ENCODE measurements around the gene AKR1C4.
A peak's percentile ranks its signal among the peaks of the same experiment; 100 is the strongest.
"Not testable (repeated sequence)": the region's sequence is repeated elsewhere in the genome, so short reads cannot be mapped to it uniquely, and the experiment has no call there.

AKR1C4 gene

DNA sequence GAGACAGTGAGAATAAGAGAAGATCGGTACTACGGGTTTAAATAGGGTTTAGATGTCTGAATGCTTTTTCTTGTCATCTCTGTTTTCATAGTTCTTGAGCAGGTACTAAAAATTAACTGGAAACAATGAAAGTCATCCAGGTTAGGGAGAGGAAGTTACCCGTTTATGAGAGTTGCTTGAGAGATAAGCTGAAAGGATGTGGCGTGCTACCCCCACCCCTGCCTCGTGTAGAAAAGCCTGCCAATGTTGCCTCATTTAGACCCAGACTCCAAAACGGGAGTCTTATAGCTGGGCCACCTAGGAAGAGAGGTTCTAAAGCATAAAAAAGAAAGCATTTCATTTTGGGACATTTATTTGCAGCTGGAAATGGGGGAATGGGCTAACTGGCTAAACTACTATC, 10.2 kb downstream of the AKR1C4 start:
- DNase-seq (ENCODE audit: low spot score) = no peak

DNA sequence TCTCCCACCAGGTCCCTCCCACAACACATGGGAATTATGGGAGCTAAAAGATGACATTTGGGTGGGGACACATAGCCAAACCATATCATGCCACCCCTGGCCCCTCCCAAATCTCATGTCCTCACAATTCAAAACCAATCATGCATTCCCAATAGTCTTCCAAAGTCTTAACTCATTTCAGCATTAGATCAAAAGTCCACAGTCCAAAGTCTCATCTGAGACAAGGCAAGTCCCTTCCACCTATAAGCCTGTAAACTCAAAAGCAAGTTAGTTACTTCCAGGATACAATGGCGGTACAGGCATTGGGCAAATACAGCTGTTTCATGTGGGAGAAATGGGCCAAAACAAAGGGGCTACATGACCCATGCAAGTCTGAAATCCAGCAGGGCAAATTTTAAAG, 13.1 kb downstream of the AKR1C4 start:
- not testable (repeated sequence) for DNase-seq (ENCODE audit: low spot score)

DNA sequence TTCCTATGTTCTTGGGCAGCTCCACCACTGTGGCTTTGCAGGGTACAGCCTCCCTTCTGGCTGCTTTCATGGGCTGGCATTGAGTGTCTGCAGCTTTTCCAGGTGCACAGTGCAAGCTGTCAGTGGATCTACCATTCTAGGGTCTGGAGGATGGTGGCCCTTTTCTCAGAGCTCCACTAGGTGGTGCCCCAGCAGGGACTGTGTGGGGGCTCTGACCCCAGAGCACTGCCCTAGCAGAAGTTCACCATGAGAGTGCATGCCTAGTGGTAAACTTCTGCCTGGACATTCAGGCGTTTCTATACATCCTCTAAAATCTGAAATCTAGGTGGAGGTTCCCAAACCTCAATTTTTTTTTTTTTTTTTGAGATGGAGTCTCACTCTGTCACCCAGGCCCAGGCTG, 13.6 kb downstream of the AKR1C4 start:
- not testable (repeated sequence) for DNase-seq (ENCODE audit: low spot score)

DNA sequence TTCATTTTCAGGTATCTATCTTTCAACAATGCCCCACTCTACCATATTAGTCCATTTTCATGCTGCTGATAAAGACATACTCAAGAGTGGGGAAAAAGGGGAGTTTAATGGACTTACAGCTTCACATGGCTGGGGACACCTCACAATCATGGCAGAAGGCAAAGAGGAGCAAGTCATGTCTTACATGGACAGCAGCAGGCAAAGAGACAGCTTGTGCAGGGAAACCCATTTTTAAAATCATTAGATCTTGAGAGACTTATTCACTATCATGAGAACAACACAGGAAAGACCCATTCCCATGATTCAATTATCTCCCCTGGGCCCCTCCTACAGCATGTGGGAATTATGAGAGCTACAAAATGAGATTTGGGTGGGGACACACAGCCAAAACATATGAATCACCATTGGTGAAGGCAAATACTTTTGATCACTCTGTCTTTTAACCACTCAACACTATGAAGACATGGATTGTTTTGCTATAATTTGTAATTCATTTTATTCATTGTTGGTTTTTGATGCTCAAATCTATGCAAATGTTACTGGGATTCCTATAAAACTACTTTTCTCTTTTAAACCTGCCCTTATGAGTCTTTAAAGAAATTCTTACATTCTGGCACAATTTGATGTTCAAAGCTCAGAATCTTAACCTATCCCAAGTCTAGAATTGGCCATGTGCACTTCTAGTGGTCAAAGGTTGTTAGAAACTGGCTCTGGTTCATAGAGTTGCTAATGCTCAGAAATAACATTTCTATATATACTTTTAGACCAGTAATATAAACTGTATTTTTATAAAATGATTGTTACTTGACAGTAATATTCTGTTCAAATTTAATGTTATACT, 15.3 kb downstream of the AKR1C4 start:
- DNase-seq (ENCODE audit: low spot score) = no peak

DNA sequence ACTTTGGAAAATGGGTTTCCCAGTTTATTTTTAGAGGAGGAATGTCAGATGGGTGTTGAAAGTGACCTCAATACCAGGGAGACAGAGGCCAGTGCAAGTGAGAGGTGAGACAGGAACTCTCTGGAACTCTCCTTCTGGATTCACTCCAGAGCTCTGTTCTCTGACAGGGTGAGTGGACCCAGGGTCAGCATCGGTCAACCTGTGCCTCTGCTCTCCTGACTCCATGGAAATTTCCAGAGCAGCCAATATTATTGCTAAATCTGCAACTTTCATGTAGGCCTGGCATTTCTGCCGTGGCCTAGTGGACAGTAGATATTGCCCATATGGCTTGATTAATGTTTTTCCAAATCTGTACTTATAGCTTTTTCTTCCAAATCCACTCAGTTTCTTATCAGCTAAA, 20.2 kb downstream of the AKR1C4 start:
- DNase-seq (ENCODE audit: low spot score) = no peak

DNA sequence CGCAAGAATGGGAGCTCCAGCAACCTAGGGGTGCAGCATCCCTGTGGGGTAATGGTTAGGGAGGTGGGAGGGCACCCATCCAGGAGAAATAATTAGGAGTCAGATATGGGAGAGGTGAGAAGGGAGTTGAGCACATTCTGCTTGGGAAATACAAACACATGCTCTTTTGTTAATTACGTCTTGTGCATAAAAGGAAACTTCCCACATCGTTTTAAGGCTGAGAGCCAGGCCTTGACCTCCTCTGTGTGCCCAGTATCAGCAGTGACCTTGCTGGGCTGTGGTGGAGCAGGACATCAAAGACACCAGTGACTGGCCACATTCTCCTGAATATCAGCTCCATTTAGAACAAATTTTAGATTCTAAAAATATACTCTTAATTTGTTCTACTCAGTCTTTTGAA, 22.6 kb downstream of the AKR1C4 start:
- no peak for DNase-seq (ENCODE audit: low spot score)

DNA sequence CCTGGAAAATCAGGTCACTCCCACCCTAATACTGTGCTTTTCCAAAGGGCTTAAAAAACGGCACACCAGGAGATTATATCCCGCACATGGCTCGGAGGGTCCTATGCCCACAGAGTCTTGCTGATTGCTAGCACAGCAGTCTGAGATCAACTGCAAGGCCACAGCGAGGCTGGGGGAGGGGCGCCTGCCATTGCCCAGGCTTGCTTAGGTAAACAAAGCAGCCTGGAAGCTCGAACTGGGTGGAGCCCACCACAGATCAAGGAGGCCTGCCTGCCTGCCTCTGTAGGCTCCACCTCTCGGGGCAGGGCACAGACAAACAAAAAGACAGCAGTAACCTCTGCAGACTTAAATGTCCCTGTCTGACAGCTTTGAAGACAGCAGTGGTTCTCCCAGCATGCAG, 26.3 kb downstream of the AKR1C4 start:
- not testable (repeated sequence) for DNase-seq (ENCODE audit: low spot score)

DNA sequence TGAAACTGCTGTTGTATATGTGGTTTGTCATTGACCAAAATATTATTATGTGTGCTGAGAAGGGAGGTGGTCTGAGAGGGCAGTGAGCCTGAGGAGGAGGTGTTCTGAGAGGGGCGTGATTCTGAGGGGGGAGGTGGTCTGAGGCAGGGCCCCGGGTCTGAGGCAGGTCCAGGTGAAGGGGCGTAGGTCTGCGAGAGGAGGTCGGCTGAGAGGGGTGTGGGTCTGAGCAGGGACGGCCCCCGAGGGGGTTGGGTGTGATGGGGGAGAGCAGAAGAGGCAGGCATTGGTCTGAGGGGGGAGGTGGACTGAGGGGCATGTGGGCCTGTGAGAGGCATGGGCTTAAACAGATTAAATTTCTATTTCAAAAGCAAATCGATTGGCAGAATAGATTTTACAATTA, 32.4 kb downstream of the AKR1C4 start:
- DNase-seq (ENCODE audit: low spot score) = no peak

DNA sequence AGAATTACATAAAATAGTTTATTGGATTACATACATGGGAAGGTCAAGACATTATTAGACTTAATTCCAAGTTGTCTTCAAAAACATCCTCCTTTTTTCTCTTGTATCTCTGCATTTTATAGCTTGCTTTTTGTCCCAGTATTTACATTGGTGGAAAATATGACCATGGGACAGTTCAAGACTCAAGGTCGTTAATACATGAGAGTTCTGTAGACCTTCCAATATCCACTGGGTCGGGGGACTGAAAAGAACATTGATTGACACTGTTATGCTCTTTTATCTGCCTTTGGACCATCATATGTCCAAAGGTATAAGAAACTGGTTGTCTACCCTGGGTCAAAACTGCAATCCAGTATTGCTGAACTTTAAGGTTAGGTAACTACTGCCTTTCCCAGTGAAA, 36.7 kb downstream of the AKR1C4 start:
- DNase-seq (ENCODE audit: low spot score) = no peak

DNA sequence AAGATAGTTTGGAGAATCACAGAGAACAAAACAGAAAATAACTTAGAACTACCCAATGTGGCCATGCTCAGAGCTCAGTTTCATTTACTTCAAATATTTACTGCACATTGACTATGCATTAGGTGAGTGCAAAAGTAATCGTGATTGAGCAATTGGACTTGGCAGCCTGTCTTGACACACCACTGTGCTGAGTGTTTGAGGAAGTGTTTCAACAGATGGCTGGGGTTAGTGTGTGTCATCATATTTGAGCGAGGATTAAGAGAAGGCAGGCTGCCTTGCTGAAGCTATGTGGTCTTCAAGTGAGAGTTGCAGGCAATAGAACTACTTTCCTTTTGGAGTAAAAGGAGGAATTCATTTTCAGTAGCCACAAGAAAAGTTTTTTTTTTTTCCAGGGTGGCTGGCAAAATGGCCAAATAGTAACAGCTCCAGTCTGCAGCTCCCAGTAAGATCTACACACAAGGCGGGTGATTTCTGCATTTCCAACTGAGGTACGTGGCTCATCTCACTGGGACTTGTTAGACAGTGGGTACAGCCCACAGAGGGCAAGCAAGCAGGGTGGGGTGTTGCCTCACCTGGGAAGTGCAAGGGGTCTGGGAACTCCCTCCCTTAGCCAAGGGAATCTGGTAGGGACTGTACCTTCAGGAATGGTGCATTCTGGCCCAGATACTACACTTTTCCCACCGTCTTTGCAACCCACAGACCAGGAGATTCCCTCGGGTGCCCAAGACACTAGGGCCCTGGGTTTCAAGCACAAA, 37.6 kb downstream of the AKR1C4 start:
- peak; percentile 42 for DNase-seq (ENCODE audit: low spot score)

DNA sequence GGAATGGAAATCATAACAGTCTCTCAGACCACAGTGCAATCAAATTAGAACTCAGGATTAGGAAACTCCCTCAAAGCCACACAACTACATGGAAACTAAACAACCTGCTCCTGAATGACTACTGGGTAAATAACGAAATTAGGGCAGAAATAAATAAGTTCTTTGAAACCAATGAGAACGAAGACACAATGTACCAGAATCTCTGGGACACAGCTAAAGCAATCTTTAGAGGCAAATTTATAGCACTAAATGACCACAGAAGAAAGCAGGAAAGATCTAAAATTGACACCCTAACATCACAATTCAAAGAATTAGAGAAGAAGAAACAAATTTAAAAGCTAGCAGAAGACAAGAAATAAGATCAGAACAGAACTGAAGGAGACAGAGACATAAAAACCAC, 40.9 kb downstream of the AKR1C4 start:
- not testable (repeated sequence) for DNase-seq (ENCODE audit: low spot score)

DNA sequence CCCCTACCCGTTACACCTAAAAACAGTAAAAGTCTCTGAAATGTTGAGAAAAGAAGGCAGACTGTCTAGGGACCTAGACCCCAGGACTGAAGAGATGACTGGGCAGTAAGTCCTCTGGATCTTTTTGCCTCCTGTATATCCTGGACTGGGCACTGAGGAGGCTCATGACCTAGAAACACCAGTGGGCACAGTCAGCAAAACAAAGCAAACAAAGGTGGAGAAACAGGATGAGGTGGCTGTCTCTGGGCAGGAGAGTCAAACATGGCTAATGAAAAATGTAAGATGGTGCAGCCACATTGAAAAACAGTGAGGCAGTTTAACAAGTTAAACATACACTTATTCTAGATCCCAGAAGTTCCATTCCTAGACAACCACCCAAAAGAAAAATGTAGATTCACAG, 45.9 kb downstream of the AKR1C4 start:
- DNase-seq (ENCODE audit: low spot score) = no peak

DNA sequence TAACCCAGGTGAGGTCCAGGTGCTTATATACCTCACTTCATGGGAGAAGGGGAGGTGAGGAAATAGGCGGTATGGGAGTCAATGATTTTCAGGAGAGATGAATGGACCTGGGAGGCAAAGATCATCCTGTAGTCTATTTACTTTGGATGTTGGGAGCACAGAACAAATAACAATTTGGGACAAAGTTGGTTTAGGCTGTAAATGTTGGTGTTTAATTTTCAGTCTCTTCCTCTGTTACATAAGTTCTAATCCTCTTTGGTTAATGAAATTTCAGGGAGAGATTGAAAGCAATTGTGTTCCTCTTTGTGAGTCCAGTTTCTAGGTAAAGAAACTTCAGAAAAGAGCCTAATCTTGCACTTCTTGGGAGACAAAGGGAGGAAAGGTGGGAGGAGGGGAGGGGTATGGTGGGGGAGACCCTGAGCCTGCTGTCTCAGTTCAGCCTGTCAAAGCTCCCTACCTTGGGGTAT, 46.9 kb downstream of the AKR1C4 start:
- DNase-seq (ENCODE audit: low spot score) = no peak

DNA sequence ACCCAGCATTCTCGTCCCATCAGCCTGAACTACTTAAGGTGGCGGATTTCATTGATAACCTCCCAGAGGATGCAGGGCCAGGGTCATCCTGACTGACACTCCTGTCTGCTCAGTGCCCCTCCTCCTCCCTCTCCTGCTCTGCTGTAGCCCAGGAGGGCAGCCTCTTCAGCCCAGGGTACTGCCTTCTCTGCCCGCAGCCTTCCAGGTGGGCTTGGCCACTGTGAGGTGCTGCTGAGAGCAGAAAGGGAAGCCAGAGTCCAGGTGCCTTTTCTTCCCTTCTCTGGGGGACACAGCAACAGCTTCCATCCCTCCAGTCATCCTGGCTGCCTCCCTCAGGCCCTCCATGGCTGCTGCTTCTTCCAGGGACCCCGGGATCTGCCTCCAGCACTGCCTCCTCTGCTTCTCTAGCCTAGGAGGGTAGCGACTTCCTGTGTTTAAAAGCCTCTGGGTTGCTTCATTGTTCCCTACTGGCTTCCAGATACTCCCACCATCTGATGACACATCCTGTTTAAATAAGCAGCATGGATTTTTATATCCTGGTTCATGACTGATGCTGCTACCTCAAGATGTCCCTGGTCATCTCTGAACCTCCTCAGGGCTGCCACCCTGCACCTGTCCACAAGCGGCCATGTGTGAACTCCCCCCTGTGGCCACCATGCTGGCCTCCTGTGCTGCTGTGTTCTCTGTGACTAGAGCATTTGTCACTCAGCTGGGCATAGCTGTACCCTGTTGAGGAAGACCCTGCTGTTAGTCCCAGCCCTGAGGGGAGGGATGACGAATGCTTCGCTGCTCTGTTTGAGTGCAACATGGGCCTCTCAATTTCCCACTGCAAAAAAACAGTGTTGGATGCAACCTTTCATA, 55.8 kb downstream of the AKR1C4 start:
- DNase-seq (ENCODE audit: low spot score) = peak; percentile 77

DNA sequence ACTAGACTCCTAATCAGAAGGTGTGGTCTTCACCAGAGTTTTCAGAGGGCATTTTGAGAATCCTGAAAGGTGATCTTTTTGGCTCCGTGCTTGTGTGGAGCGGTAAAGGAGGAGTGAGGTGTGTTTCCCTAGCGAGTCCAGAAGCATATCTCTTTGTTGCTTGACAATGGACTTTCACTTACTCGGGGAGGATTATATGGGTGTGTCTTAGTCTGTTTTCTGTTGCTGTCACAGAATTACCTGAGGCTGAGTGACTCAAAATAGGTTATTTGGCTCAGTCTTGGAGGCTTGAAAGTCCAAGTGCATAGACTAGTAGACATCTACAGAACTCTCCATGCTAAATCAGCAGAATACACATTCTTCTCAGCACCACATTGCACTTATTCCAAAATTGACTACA, 57.9 kb downstream of the AKR1C4 start:
- no peak for DNase-seq (ENCODE audit: low spot score)

DNA sequence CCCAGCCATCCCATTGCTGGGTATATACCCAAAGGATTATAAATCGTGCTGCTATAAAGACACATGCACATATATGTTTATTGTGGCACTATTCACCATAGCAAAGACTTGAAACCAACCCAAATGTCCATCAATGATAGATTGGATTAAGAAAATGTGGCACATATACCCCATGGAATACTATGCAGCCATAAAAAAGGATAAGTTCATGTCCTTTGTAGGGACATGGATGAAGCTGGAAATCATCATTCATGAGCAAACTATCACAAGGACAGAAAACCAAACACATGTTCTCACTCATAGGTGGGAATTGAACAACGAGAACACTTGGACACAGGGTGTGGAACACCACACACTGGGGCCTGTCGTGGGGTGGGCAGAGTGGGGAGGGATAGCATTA, 61.1 kb downstream of the AKR1C4 start:
- DNase-seq (ENCODE audit: low spot score) = not testable (repeated sequence)

DNA sequence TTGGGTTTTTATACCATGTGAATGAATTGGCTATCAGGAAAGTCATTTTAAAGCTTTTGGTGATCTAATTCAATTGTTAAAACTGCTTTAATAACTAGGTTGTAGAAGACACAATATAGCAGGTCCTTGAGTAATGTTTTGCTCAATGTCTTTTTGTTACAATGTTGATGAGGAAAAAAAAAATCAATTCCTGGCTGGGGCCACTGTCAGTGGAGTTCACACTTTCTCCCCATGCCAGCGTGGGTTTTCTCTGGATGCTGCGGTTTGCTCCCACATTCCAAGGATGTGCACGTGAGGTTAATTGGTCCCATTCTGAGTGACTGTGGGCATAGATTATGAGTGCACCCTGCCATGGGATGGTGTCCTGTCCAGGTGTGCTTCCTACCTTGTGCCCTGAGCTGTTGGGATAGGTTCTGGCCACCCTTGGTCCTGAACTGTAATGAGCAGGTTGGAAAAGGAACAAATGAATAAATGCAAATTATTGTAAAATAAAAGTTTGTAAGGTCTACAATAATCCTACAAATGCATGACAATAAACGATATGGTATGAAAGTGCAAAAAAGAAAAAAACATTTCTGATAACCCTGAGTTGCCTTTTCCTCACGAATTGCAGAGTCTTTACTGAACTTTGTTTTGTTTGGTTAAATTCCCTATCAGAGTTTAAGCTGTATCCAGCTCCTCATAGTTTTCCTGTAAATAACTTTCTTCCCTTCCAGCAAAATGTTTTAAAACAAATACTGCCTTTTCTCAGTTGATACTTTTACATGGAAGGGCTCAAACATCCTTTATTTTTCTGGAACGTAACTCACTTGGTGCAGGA, 62.7 kb downstream of the AKR1C4 start:
- DNase-seq (ENCODE audit: low spot score) = no peak

DNA sequence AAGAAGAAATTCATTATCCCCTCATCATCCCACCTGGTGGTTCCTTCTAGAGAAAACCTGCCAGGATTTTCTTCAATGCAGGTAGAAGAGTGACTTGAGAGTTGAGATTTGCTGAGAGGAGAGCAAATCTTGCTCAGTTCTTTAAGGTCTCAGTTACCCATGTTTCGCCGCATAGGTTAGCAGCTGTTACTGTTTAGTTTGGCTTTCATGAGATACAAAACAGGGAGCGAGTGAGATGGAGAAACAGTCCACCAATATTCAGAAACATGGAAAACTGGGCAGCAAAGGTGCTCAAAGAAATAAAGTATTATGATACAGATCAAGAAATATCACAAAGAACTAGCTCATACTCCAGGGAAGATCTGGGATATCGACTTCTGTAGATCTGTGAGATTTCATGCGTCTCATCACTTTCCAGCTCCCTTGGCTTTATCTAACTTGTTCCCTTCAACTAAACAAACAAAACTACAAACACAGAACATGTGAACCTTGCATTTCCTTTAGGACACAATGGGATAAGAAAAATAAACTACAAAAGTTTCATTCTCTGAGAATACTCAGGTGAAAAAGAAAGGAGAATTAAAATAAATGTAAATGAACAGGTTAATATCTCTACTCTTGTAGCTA, 63.4 kb downstream of the AKR1C4 start:
- no peak for DNase-seq (ENCODE audit: low spot score)

DNA sequence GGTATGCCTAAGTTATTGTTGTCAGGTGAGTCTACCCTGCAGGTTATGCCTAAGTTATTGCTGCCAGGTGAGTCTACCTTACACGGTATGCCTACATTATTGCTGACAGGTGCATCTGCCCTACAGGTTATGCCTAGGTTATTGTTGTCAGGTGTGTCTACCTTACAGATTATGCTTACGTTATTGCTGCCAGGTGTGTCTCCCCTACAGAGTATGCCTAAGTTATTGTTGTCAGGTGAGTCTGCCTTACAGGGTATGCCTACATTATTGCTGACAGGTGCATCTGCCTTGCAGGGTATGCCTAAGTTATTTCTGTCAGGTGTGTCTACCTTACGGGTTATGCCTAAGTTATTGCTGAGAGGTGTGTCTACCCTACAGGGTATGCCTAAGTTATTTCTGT, 64.2 kb downstream of the AKR1C4 start:
- DNase-seq (ENCODE audit: low spot score) = no peak

DNA sequence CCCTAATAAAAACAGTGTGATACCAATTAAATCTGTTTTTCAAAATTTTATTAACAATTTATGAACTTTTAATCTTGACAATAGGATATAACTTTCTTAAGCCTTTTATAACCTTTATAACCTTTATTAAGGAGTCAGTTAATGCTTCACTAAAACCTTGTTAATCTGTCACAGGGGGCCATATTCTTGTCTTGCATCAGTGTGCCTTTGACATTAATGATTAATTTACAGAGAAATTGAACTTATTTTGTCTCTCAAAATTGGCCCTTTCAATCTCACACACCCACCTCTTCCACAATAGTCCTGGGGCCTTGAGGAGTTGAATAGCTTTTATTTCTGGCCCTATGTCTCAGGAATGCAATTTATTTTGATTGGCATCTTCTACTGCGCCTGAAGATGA, 68.5 kb downstream of the AKR1C4 start:
- peak; percentile 47 for DNase-seq (ENCODE audit: low spot score)

DNA sequence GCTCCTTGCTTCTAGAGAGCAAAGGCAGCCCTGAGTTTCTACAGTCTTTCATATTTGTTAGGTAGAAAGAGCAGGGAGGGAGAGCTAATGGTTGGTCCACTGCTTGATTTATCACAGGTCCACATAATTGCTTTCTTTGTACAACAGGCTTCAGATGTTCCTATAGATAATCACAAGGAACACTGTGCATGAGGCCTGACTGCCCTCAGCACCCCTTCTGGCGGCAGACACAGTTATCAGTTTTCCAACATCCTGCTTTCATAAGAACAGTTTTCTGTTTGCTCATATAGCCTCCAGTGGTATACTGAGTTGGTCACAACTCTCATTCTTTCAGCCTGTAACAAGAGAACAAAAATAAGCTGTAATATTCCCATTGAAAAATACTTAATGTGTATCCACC, 69.7 kb downstream of the AKR1C4 start:
- no peak for DNase-seq (ENCODE audit: low spot score)
